ENCODE measurements around the gene ATL3.
"Not testable (repeated sequence)": the region's sequence is repeated elsewhere in the genome, so short reads cannot be mapped to it uniquely, and the experiment has no call there.

DNA sequence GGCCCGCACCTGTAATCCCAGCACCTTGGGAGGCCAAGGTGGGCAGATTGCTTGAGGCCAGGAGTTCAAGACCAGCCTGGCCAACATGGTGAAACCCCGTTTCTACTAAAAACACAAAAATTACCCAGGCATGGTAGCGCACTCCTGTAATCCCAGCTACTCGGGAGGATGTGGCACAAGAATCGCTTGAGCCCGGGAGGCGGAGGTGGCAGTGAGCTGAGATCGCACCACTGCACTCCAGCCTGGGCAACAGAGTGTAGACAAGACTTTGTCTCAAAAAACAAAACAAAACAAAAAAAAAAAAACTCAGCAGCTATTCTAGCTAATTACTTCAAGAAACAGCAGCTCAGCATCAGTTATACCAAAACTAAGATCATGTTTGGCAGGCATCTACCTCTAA, 32.7 kb downstream of the ATL3 start:
- TF ChIP-seq CTCF, POLR2A (IDR thresholded peaks at IDR 0.05): not testable (repeated sequence)

Measured in lower leg skin (tissue), 3 donors.